Endometrial microvascular endothelial cells (primary cell): ENCODE measurements around the gene ITIH1. TPM values are rescaled to one million over a fixed set of nuclear protein-coding genes. Genes with fewer than 3 reads are reported as not detected.

Experiments used
- in situ Hi-C: cut with HindIII; loops from 2 replicates; pipeline ENCODE4 v1.10.0; 2017; ENCODE audit warnings: low sequenced_read_pairs, low pct_unique_long_range_greater_than_20kb; ENCODE audit errors: inconsistent ontology term
- total RNA-seq: library from RNA; depleted of rRNA; stranded (reverse); fragments of >200 nt; gene quantifications from one replicate; pipeline ENCODE4 v1.2.3, GENCODE V29; 2015; ENCODE audit errors: inconsistent ontology term

The ITIH1 gene
- total RNA-seq, 1 donor from 2014 or later: not detected

DNA sequence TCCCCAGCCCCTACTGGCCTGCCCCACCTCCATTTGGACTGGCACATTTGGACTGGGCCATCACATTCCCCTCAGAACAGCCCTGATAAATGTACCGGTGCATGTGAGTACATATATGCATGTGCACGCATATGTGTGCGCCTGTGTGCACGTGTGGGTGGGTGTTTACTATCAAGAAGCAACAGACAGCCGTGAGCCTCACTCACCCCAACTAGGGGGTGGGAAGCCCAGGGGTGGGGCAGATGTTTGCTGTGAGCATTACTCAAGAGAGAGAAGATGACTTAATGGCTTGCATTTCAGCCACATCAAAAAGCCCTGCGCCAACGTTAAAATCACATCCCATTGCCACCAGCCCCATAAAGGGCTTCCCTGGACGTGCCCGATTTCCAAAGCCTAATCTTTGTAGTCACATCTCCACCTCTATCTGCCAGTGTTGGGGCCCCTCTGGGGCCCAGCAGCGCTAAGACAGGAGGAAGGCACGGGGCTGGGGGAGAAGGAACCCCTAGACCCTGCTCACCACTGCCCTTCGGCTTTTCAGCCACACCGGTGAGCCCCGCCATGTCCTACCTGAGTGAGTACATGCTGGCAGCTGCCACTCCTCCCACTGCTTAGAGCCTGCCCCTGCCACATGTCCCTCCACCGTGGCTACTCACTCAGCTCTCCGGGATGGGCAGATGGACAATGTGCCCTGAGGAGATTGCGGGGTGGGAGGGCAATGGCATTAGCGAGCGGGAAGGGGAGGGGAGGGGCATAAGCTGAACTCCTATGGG lies 28.1 kb downstream of the ITIH1 start:
- in situ Hi-C loops: no loop called here

DNA sequence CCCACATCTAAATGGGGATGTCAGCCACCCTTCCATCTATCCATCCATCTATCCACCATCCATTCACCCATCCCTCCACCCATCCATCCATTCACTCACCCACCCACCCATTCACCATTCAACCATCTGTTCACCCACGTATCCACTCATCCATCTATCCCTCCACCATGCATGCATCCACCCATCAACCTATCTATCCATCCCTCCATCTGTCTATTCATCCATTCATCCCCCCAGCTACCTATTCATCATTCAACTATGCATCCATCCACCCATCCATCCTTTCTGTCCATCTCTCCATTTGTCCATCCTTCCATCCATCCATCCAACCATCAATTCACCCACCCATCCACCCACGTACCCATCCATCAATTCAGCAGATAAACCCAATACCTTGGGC lies 31.8 kb downstream of the ITIH1 start:
- in situ Hi-C loops: no loop called here

DNA sequence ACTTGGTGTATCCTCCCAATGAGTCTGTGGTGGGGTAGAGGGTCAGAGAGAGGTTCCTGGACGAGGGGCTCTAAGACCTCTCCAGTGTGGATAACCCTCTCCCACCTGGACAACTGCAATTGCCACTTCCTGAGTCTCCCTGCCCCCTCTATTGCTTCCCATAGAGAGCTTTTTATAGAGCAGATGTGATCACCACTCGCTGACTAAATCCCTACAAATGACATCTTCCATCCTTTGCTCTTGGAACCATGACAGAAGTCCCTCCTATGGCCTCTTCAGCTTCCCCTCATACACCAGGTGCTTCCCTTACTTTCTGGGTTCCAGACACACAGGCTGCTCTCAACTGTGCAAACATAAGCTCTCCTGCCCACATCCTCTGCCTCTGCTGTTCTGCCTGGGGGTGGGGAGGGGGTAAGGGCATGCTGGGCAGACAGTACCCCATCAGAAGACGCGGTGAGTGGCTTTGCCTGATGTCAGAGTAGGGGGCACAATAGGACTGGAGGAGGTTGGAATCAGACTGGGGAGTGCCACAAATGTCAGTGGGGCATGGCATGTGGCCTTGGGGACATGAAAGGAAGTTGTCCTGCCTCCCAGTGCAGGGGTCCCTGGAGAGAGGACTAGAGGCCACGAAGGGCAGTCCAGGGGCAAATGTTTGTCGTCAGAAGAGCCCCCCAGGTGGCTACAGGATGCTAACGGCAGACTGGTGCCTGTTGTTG lies 32.4 kb downstream of the ITIH1 start:
- in situ Hi-C loops: no loop called here

DNA sequence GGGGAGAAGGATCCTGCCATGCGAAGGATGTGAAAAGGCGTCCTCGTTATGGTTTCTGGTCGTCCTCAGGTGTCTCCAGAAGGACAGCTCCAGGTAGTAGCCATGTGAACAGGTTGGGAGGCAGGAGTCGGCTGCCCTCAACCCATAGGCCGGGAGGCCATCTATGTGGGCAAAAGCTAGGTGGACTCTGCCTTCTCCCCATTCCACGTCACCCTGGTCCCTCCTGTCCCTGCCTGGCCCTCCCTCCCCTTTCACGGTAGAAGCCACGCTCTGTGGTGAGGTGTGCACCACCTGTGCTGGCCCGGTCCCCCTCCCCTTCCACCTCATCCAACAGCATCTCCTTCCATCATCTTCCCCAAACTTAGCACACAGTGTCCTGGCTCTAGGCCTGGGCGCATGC lies 33.5 kb downstream of the ITIH1 start:
- in situ Hi-C loops: no loop called here

DNA sequence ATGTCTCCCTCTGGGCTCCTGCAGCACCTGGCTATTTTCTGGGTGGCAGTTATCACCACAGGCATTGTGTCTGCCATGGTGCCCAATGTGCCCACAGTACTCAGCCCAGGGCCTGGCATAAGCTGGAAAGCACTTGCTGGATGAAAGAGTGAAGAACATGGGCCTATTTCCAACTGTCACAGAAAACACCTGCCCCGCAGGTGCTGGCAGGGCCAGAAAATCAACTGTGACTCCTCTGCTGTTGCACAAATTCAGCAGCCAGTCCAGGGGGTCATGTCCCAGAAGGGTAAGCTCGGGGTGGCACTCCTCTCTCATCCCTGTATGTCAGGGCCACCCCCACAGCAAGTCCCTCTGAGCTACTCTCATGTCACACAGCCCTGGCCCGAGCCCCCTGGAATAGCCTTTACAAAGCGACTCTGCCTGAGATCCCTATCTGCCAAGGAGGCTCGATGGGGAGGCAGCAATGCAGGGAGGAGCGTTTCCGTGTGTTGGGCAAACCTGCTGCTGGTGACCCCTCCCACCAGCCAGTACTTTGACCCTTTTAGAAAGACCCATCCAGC lies 34.1 kb downstream of the ITIH1 start:
- in situ Hi-C loops: no loop called here

DNA sequence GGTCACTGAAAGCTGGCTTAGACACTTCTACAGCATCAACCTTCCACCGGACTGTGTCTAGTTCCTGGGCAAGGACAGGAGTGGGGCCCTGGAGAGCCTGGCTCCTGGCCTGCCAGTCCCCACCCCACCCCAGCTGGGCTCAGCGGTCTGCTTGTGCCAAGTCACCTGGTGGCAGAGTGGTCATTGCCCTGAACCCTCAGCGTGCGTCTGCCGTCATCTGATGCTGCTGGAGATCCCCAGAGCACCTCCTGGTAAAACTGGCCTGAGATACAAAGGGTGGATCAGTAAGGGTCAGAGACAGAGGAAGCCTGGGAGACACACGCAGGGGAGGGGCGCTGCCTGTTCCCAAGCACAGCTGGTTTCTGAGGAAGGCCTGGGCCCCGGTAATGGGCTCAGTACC lies 36.4 kb downstream of the ITIH1 start:
- in situ Hi-C loops: no loop called here

DNA sequence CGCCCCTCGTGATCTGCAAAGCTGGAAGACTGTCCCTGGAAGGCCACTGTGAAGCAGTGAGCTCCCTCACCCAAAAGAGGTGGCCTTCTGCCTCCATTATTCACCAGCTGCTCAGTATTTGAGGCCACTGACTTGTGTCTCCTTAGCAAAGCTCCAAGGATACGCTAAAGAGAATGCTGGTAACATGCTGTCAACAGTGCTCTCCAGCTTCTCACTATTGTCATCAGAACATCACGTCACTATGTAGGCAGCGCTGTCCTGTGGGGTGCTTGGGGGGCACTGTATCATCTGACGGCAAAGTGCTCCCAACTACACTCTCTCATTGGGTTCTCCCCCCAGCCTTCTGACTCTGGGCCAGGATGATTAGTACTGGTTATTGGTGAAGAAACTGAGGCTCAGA lies 38.8 kb downstream of the ITIH1 start:
- in situ Hi-C loops: no loop called here

DNA sequence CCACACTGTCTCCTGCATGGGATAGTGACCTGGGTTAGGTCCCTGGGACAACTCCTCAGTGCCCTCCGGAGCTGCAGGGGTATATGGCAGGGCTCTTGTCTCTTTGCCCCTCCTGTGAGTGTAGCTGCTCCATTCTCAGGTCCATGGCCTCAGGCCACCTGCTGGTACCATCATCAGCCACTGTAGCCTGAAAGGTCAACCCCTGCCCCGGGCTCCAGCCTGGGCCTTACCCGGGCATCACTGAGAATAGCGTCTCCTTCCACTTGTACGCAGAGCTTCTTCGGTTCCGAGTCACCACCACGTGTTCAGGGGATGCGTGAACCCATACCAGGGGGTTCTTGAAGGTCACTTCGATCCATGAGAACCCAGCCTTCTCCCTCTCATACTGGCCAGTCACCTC lies 39.3 kb downstream of the ITIH1 start:
- in situ Hi-C loops: no loop called here

DNA sequence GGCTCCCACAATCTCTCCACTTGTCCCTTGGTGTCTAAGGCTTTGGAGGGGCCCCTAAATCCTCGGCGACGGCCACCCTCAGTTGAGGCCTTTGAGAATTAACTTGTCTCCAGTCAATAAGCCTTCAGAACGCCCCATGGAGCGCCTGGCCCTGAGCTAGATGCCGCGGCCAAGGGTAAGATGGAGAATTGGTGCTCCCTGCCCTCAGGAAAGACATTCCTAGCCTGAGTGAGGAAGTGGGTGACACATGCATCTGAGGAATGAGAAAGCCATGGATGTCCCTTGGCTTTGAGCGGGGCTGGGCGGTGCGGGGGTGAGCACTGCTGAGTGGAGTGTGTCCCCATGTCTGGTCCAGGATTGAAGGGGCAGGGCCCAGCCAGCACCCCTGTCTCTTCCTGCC lies 39.8 kb downstream of the ITIH1 start:
- in situ Hi-C loops: no loop called here

DNA sequence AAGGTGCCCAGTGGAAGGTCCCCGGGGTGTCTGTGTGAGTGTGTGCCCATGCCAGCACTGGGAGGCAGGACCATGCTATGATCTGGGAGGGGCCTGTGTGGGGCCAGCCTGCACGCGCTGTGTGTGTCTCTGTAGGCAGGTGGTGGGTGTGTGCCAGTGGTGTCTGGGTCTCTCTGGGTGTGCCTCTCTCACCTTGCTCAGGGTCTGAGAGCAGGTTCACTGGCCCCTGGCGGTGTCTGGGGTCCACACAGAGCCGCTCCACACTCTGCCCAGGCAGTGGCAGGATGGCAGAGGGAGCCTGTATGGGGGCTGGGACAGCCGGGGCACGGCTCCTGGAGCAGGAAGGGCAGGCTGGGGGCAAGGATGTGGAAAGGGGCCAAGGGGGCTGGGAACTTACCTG lies 40.5 kb downstream of the ITIH1 start:
- in situ Hi-C loops: no loop called here

DNA sequence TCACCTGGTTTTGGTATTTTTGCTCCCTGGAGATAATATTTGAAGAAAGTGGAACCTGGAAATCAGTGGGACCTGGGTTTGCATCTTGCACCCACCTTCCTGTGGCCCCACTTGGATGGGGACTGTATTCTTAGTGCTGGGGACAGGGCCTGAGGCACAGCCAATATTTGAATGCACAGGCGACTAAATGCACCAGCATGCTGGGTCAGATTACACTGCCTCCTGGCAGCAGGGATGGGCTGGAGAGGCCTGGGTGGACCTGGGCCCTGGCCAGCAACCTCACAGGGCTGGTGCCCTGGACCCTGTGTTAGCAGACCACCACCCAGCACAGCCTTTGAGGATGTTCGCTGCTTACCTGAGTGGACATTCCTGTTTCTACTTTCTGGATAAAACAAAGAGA lies 42.5 kb downstream of the ITIH1 start:
- in situ Hi-C loops: no loop called here

DNA sequence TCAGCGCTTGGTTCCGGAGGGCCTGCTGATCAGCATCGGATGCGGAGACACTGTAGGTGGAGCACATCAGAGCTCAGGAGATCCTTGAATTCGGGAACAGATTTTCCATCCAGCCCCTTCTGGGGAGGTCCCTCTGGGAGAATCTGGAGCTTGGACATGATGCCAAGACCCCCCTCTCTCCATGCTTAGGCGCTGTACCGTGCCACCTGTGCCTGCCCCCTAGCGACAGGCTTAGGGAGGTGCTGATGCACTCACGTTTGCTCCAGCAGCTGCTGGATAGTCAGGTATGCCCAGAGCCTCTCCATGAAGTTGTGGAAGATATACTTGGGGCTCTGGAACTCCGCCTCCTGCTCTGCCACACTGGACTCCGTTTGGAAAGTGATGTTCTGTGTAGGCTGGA lies 43.3 kb downstream of the ITIH1 start:
- in situ Hi-C loops: no loop called here

DNA sequence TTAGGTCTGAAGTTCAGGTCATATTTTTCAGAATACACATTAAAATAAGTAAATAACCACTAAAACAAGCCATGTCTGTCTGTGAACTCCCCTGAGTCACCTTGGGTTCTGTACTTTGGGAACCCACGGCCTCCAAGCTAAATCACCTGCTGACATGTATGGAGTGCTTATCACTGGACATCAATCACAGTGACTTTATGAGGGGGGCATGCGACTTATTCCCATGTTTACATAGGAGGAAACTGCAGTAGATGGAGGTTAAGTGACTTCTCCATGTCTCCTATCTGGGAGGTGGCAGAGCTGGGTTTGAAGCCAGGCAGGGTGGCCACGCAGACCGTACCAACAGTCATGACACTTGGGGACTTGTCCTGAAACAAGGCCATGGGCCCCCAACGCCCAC lies 45.0 kb downstream of the ITIH1 start:
- in situ Hi-C loops: no loop called here

DNA sequence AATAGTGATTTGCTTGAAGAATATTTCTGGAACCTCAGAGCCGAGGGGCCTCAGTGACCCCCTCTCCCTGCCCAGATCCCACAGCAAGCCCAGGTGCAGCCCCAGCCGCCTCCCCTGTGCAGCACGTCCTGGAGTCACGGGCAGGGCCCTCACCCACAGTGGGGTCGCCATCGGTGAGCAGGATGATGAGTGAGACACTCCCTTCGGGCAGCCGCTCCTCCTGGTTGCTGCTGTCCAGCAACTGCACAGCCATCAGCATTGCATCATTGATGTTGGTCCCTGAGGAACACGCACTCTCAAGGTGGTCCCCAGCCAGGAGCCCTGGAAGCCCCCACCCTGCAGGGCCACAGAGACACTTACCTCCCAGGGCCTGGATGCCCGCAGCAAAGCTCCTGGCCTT lies 46.6 kb downstream of the ITIH1 start:
- in situ Hi-C loops: no loop called here

DNA sequence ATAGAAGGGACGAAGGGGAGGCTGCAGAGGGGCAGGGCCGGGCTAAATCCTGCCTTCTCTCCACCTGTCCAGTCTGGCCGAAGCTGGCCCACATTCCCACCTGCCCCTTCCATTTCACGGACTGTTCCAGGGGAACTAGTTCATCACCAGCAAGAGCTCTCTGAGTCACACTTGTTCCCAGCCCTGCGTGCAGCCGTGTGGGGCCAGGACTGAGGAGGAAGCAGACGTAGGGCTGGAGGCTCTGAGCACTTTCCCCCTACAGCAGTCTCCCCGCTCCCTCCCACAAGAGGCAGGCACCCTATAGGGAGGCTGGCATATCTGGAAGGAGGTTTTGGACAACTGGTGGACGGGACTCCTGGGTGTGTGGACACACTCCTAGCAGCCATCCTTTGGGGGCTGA lies 50.0 kb downstream of the ITIH1 start:
- in situ Hi-C loops: no loop called here

DNA sequence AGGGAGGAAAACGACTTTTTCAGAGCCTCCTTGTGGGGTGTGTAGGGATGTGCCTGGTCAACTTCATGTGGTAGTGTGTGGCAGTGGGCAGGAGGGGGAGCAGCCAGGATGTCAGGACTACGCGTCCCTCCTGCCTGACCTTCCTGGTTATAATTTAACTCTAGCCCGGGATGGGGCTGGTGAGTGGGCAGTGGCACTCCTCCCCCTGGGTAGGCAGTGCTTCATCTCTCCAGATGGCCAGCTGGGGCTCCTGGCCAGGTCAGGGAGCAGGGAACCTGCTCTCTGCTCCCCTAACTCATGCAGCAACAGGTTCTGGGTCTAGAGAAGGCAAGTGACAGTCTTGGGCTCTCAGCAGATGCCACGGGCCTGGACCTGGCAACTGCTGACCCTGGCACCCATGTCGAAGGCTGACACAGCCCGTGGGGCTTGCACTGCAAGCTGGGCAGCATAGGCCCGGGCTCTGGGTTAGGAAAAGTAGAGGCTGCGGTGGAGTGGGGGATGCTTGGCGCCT lies 50.5 kb downstream of the ITIH1 start:
- in situ Hi-C loops: no loop called here

DNA sequence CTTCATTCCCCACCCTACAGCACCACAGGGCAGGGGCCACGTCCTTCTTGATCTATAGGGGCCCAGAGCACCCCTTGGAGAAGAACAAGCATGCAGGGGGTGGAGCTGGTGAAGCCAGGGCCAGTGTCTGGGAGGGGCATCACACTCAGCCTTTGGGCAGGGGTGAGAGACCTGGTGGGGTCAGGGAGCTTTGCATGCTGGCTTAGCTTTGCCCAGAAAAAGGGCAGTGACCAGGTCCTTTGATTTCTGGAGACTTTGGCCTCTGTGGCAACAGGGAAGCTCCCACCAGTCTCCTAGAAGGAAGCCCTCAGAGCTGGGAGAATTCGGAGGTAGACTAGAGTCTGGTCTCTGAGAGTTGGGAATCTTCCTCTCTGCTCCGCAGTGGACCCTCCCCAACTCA lies 52.1 kb downstream of the ITIH1 start:
- in situ Hi-C loops: no loop called here

DNA sequence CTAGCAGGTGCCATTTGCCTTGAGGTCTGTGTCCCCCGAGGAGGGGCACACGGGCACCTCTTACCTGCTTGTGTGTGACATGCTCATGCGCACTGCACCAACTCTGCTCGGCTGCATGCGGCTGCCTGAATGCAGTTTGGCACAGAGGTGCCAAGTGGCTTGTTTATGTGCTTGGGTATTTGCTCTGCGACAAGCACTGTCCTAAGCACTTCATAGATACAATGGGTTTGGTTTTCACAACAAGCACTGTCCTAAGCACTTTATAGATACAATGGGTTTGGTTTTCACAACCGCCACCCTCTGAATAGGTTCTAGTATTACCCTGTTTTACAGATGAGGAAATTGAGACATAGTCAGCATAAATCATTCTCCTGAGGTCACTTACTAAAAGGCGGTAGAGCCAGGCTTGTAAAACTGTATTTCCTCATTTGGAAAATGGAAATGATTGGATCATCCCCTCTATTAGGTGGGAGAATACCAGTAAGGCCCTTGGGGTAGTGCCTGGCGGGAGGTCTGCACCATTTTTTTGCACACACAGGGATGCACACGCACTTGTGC lies 52.6 kb downstream of the ITIH1 start:
- in situ Hi-C loops: no loop called here

DNA sequence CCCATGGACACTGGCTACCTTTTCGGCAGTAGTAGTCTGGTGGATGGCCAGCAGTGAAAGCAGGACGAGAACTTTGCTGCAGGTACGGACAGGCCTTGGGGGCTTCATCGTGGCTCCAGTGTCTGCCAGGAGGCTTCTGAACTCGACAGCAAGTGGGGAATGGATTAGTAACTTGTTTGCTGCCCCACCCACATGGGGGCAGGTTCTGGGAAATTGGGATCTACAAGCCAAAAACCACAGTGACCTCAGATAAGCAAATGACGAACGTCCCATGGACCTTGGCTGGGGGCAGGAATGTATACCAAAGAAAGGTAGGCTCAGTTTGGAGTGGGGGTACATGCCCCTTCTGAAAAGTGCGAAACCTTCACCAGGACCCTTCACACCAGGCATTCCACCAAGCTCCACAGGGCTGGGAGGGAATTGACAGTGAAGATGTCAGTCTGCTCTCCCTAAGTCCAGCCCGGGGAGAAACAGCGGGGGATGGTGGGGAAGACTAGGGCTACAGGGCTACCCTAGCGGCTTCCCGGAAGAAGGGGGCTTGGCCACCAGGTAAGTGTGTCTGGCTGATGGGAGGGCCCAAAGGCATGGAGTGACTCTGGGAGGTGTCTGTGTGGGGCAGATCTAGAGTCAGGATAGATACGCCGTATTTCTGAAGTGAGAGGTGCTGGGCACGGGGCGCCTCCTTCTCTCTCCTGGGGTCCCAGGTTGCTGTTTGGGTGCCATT lies 53.3 kb downstream of the ITIH1 start, which contains the start of gene ITIH4:
ITIH4 (minus strand) TSS at position 138 of the 724 bp plus-strand sequence; CDS start at position 108, 30 bp downstream.
- in situ Hi-C loops: no loop called here
